Right lobe of liver (tissue), 4 donors: ENCODE data around the gene MYL10.

Experiments used
- CTCF ChIP-seq, 4 donors: fragments of 200-600 bp in 3 of 4; fragments of 450-650 bp in 1 of 4; IDR thresholded peaks; one replicate each; pipeline versions ENCODE4 v1.5.1 to v1.8.0; 2016 to 2022; ENCODE audit warnings: antibody characterized with exemption in 4 of 4, mild to moderate bottlenecking in 2 of 4
- POLR2A ChIP-seq: fragments of 450-650 bp; IDR thresholded peaks from one replicate; pipeline ENCODE4 v1.6.1; 2017; ENCODE audit warnings: antibody characterized with exemption, mild to moderate bottlenecking
- donor health status: DM: no; HTN: no; CAD: no.
- donor health status: DM: no; HTN: no; CAD: no.
- donor health status: DM: no; HTN: yes; CAD: no.

GRCh38 chr7:101576998-101577397, 52.1 kb downstream of the MYL10 start:
- no peak for TF ChIP-seq CTCF (IDR thresholded peaks at IDR 0.05)
- TF ChIP-seq POLR2A, result no peak
